ENCODE data around the gene PNLDC1. TPM values are rescaled to one million over a fixed set of nuclear protein-coding genes. Genes with fewer than 3 reads are reported as not detected.

Gene PNLDC1
- total and polyA plus RNA-seq, 9 of the 15 experiments (the other 6 are each of a cell fraction or from before 2014, with no cell fraction given), result 0.12 TPM; not detected in 8

DNA sequence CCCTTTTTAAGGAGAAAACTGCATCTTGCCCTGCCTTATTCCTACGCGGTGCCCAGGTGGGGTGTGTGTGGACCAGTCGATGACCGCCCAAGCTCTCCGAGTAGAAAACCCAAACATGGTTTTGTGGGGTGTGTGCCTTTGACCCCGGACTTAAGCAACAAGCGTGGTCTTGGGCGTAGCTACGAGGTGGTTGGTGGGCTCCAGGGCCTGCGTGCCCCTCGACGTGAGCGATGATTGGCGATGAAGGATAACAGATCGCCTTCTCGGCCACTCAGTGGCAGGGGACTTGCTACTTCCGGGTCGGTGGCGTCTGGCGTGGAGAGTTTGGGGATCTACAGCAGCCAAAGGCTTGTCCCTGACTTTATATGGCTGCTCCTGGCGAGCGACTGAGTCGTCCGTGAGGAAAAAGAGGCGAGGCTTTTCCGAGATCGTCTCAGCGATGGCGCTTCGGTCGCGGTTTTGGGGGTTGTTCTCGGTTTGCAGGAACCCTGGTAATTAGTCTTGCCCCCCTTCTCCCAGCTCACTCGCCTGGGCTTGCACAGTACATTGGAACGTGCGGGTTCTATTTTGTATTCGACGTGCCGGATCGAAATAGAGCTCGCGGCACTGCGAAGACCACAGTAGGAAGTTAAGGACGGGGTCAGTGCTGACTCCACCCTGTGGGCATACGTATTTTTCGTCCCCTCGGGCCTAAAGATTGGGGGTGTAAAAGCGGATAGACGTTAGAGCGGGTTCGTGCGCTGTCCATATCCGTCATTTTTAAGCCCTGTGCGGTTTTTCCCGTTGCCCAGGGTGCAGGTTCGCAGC lies 9.7 kb upstream of the PNLDC1 start, which contains the start of gene MRPL18 (continued):
- TF ChIP-seq GTF2E2 (tag; IDR thresholded peaks at IDR 0.05) (no peak; the same call in 1 of the 2 replicates), CSDE1 (IDR thresholded peaks at IDR 0.05) (no peak), JUNB (CRISPR knock-in tag; conservative IDR thresholded peaks at IDR 0.05) (no peak), FOS (IDR thresholded peaks at IDR 0.05; ENCODE audit: extremely low read depth, insufficient read length) (peak; percentile 96), MTA2 (IDR thresholded peaks at IDR 0.05; ENCODE audit: low read depth) (no peak; the same call in 1 of the 2 replicates), KDM5B (IDR thresholded peaks at IDR 0.05; ENCODE audit: insufficient replicate concordance, low read depth, low read length) (peak; percentile 89), SMAD1 (IDR thresholded peaks at IDR 0.05; ENCODE audit: low read depth, low read length, partially characterized antibody) (peak; percentile 81), EP300 (IDR thresholded peaks at IDR 0.05; ENCODE audit: low read length) (no peak), HLTF (IDR thresholded peaks at IDR 0.05) (no peak), RFX1 (IDR thresholded peaks at IDR 0.05) (no peak; the same call in 1 of the 2 replicates), ETV5 (CRISPR knock-in tag; IDR thresholded peaks at IDR 0.05; ENCODE audit: low read depth) (peak; percentile 56), DMBX1 (CRISPR knock-in tag; IDR thresholded peaks at IDR 0.05; ENCODE audit: borderline replicate concordance) (peak; percentile 8; the same call in 1 of the 2 replicates), ZNF764 (CRISPR knock-in tag; IDR thresholded peaks at IDR 0.05; ENCODE audit: low read depth) (no peak), PTTG1 (tag; IDR thresholded peaks at IDR 0.05; ENCODE audit: low read depth) (no peak), TAF9B (IDR thresholded peaks at IDR 0.05; ENCODE audit: partially characterized antibody) (no peak)
- TF ChIP-seq, protein P1, sequence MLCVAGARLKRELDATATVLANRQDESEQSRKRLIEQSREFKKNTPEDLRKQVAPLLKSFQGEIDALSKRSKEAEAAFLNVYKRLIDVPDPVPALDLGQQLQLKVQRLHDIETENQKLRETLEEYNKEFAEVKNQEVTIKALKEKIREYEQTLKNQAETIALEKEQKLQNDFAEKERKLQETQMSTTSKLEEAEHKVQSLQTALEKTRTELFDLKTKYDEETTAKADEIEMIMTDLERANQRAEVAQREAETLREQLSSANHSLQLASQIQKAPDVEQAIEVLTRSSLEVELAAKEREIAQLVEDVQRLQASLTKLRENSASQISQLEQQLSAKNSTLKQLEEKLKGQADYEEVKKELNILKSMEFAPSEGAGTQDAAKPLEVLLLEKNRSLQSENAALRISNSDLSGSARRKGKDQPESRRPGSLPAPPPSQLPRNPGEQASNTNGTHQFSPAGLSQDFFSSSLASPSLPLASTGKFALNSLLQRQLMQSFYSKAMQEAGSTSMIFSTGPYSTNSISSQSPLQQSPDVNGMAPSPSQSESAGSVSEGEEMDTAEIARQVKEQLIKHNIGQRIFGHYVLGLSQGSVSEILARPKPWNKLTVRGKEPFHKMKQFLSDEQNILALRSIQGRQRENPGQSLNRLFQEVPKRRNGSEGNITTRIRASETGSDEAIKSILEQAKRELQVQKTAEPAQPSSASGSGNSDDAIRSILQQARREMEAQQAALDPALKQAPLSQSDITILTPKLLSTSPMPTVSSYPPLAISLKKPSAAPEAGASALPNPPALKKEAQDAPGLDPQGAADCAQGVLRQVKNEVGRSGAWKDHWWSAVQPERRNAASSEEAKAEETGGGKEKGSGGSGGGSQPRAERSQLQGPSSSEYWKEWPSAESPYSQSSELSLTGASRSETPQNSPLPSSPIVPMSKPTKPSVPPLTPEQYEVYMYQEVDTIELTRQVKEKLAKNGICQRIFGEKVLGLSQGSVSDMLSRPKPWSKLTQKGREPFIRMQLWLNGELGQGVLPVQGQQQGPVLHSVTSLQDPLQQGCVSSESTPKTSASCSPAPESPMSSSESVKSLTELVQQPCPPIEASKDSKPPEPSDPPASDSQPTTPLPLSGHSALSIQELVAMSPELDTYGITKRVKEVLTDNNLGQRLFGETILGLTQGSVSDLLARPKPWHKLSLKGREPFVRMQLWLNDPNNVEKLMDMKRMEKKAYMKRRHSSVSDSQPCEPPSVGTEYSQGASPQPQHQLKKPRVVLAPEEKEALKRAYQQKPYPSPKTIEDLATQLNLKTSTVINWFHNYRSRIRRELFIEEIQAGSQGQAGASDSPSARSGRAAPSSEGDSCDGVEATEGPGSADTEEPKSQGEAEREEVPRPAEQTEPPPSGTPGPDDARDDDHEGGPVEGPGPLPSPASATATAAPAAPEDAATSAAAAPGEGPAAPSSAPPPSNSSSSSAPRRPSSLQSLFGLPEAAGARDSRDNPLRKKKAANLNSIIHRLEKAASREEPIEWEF (CRISPR knock-in tag; IDR thresholded peaks at IDR 0.05), result no peak
- TF ChIP-seq, protein P2, sequence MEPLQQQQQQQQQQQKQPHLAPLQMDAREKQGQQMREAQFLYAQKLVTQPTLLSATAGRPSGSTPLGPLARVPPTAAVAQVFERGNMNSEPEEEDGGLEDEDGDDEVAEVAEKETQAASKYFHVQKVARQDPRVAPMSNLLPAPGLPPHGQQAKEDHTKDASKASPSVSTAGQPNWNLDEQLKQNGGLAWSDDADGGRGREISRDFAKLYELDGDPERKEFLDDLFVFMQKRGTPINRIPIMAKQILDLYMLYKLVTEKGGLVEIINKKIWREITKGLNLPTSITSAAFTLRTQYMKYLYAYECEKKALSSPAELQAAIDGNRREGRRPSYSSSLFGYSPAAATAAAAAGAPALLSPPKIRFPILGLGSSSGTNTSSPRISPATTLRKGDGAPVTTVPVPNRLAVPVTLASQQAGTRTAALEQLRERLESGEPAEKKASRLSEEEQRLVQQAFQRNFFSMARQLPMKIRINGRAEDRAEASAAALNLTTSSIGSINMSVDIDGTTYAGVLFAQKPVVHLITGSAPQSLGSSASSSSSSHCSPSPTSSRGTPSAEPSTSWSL (CRISPR knock-in tag; IDR thresholded peaks at IDR 0.05; ENCODE audit: borderline replicate concordance), result no peak; the same call in 1 of the 2 replicates
- TF ChIP-seq, protein P3, sequence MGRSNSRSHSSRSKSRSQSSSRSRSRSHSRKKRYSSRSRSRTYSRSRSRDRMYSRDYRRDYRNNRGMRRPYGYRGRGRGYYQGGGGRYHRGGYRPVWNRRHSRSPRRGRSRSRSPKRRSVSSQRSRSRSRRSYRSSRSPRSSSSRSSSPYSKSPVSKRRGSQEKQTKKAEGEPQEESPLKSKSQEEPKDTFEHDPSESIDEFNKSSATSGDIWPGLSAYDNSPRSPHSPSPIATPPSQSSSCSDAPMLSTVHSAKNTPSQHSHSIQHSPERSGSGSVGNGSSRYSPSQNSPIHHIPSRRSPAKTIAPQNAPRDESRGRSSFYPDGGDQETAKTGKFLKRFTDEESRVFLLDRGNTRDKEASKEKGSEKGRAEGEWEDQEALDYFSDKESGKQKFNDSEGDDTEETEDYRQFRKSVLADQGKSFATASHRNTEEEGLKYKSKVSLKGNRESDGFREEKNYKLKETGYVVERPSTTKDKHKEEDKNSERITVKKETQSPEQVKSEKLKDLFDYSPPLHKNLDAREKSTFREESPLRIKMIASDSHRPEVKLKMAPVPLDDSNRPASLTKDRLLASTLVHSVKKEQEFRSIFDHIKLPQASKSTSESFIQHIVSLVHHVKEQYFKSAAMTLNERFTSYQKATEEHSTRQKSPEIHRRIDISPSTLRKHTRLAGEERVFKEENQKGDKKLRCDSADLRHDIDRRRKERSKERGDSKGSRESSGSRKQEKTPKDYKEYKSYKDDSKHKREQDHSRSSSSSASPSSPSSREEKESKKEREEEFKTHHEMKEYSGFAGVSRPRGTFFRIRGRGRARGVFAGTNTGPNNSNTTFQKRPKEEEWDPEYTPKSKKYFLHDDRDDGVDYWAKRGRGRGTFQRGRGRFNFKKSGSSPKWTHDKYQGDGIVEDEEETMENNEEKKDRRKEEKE (IDR thresholded peaks at IDR 0.05; ENCODE audit: borderline replicate concordance in 1 of 2, control insufficient read depth in 1 of 2, low read depth in 2 of 2, low read length in 1 of 2), result no peak
